Left lung (tissue), 10 donors: ENCODE data around the gene SNURF. TPM values are rescaled to one million over a fixed set of nuclear protein-coding genes. Genes with fewer than 3 reads are reported as not detected.

Experiments used
- ATAC-seq: fragments of 200-7000 bp; cut with Tn5 transposase; one replicate; pipeline ENCODE4 v1.9.1; 2020; ENCODE audit warnings: moderate library complexity
- DNase-seq, 4 donors: peaks; one replicate each; pipeline ENCODE4 v3.0.0-alpha.2; 2013 to 2020
- H3K27ac ChIP-seq, 2 donors: fragments of 200-600 bp; sonication (generic) in 1 of 2; one replicate each; pipeline versions ENCODE4 v1.5.0 to v1.8.0; 2020 to 2021
- H3K27me3 ChIP-seq, 2 donors: fragments of 200-600 bp; sonication (generic) in 1 of 2; one replicate each; pipeline versions ENCODE4 v1.5.0 to v1.8.0; 2020 to 2021
- H3K36me3 ChIP-seq, 2 donors: fragments of 200-600 bp; sonication (generic) in 1 of 2; one replicate each; pipeline versions ENCODE4 v1.5.0 to v1.8.0; 2020 to 2021
- H3K4me1 ChIP-seq, 2 donors: fragments of 200-600 bp; one replicate each; pipeline ENCODE4 v1.8.0; 2021
- H3K4me3 ChIP-seq, 2 donors: fragments of 200-600 bp; sonication (generic) in 1 of 2; one replicate each; pipeline versions ENCODE4 v1.5.0 to v1.8.0; 2020 to 2021; ENCODE audit warnings: mild to moderate bottlenecking in 1 of 2
- H3K9me3 ChIP-seq, 2 donors: fragments of 200-600 bp; sonication (generic) in 1 of 2; one replicate each; pipeline versions ENCODE4 v1.5.0 to v1.8.0; 2020 to 2021
- intact Hi-C, 2 donors: fragments of 100-400 bp; cut with DNase I; formaldehyde crosslinking; loops; one replicate each; pipeline versions ENCODE4 v1.11.2 to v1.14.2; 2022
- polyA plus RNA-seq, 6 donors: library from polyadenylated mRNA; unstranded; fragments of 120-200 nt; gene quantifications; one replicate each; pipeline ENCODE4 v1.2.1, GENCODE V29; 2013; ENCODE audit not compliant: insufficient read length in 6 of 6
- total RNA-seq, 2 donors: library from RNA; stranded (reverse); fragmentation: NEBNext Ultra II Directional; extraction: Animal tissue kit (Norgen Biotek cat#: 25700); gene quantifications; one replicate each; pipeline ENCODE4 v1.2.1, GENCODE V29; 2021
- TF ChIP-seq, protein P1 (sequence below), 2 donors: fragments of 200-600 bp; sonication (generic) in 1 of 2; IDR thresholded peaks; one replicate each; pipeline versions ENCODE4 v1.5.0 to v1.8.0; 2021; ENCODE audit warnings: antibody characterized with exemption in 2 of 2
- donor health status: DM: no; HTN: yes; CAD: no.
- donor health status: DM: no; HTN: no; CAD: no.

The SNURF gene
- total and polyA plus RNA-seq, 8 donors: 6.6 to 37.2 (median 28.5) TPM

GRCh38 chr15:24986653-24987052 lies 31.9 kb downstream of the SNURF start:
- Histone ChIP-seq H3K27me3 (no peaks in the 10 kb centered on the region), H3K4me3 (no peak overlapping the region), H3K36me3 (peaks cover 0 to 70% of the 10 kb centered on the region in 2 donors), H3K27ac (no peak overlapping the region), H3K4me1 (no peaks in the 10 kb centered on the region), H3K9me3 (peaks cover 0 to 93% of the 10 kb centered on the region in 2 donors)
- DNase-seq: no peak
- no peak for ATAC-seq
- TF ChIP-seq, protein P1, sequence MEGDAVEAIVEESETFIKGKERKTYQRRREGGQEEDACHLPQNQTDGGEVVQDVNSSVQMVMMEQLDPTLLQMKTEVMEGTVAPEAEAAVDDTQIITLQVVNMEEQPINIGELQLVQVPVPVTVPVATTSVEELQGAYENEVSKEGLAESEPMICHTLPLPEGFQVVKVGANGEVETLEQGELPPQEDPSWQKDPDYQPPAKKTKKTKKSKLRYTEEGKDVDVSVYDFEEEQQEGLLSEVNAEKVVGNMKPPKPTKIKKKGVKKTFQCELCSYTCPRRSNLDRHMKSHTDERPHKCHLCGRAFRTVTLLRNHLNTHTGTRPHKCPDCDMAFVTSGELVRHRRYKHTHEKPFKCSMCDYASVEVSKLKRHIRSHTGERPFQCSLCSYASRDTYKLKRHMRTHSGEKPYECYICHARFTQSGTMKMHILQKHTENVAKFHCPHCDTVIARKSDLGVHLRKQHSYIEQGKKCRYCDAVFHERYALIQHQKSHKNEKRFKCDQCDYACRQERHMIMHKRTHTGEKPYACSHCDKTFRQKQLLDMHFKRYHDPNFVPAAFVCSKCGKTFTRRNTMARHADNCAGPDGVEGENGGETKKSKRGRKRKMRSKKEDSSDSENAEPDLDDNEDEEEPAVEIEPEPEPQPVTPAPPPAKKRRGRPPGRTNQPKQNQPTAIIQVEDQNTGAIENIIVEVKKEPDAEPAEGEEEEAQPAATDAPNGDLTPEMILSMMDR (IDR thresholded peaks at IDR 0.05): no peak
- intact Hi-C loops: no loop called here

Other genes with a start within 250 kb of the SNURF start
- 100 to 1,000 TPM in 1 of 2 donors, 10 to 100 TPM in 1; 67.4 to 100 TPM for gene SNRPN, start within 50 bp of the SNURF start, total RNA-seq
- 100 to 1,000 TPM; 216 to 270 (median 251) TPM for gene SNRPN, start within 50 bp of the SNURF start, polyA plus RNA-seq